Measurements from ENCODE around the gene SNRNP200. TPM values are rescaled to one million over a fixed set of nuclear protein-coding genes. Genes with fewer than 3 reads are reported as not detected.

SNRNP200 gene
- polyA plus RNA-seq, 1 donor from 2014 or later = 79.3 TPM

DNA sequence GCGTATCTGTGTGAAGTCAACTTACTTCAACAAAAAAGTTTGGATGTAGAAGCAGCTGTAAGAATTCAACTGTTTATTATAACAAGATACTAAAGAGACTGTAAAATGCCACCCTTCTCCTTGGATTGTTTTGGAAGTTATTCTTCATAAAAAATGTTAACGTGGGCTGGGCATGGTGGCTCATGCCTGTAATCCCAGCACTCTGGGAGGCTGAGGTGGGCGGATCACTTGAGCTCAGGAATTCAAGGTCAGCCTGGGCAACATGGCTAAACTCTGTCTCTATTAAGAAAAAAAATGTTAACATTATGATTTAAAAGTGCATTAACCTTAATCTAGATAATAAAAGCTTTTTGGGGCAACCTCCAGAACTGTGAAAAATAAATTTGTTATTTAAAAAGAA is 31.6 kb downstream of the SNRNP200 start:
- H3K36me3 Mint-ChIP-seq = peaks cover 6% of the 10 kb centered on the region
- H3K4me1 Mint-ChIP-seq = peaks cover 0 to 1% (median under 1%) of the 10 kb centered on the region in 3 donors
- H3K4me3 Mint-ChIP-seq = no peak overlapping the region
- no peak overlapping the region for H3K27ac Mint-ChIP-seq
- H3K9me3 Mint-ChIP-seq = no peaks in the 10 kb centered on the region
- no peaks in the 10 kb centered on the region for H3K27me3 Mint-ChIP-seq

DNA sequence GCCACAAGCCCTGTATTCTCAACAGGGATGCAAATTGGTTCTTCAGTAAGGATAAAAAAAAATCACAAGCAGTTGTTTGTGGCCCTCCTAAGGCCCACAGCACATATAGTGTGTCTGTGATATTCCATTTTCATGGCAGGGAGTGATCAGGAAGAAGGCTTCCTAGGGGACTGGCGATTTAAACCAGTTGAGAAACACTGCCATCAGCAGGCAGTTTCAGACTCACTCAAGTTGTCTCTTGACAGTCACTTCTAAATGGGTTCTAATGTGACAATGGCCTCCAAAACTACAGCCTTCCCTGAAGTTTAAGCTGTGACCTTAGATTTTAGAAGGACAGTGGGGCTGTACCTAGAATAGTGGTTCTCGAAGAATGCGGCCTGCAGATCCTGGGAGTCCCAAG is 33.4 kb downstream of the SNRNP200 start:
- Mint-ChIP-seq H3K36me3 (peaks cover 2% of the 10 kb centered on the region), H3K9me3 (no peaks in the 10 kb centered on the region), H3K4me3 (peak overlapping the region in 1 of 4 donors; percentile 9), H3K4me1 (peaks cover 0 to 5% (median 4%) of the 10 kb centered on the region in 3 donors), H3K27ac (no peak overlapping the region), H3K27me3 (no peaks in the 10 kb centered on the region)

DNA sequence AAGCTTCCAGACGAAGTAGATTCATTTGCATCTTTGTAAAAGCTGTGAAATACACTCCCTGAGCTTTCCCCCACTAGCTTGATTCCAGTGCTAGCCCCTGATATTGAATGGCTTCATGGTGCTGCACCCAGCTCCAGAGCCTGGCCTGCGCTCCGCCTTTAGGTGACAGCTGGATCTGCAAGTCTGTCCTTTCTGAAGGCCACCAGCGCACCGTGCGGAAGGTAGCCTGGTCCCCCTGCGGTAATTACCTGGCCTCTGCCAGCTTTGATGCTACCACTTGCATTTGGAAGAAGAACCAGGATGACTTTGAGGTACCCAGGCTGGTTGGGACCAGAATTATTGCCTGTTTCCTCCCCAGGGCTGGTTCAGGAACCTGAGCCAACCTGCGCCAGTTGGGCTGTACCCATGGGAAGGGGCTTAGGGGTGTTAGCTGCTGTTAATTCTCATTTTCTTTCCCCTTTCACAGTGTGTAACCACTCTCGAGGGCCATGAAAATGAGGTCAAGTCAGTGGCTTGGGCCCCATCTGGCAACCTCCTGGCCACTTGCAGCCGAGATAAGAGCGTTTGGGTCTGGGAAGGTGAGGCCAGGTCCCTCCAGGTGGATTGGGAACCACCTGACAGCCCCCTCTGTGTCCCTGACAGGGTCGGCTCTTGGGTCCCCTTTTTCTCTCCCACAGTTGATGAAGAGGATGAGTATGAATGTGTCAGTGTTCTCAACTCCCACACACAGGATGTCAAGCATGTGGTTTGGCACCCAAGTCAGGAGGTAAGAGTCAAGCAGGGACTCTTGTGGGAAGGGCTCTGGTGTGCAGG is 38.0 kb downstream of the SNRNP200 start:
- peaks cover 19 to 22% (median 21%) of the 10 kb centered on the region in 3 donors for H3K4me1 Mint-ChIP-seq
- H3K4me3 Mint-ChIP-seq = peak overlapping the region; percentile 34 to 97 (median 68)
- no peaks in the 10 kb centered on the region for H3K27me3 Mint-ChIP-seq
- peak overlapping the region in 2 of 3 donors; percentile 30 to 85 for H3K27ac Mint-ChIP-seq
- H3K9me3 Mint-ChIP-seq = no peaks in the 10 kb centered on the region
- peaks cover 2% of the 10 kb centered on the region for H3K36me3 Mint-ChIP-seq

DNA sequence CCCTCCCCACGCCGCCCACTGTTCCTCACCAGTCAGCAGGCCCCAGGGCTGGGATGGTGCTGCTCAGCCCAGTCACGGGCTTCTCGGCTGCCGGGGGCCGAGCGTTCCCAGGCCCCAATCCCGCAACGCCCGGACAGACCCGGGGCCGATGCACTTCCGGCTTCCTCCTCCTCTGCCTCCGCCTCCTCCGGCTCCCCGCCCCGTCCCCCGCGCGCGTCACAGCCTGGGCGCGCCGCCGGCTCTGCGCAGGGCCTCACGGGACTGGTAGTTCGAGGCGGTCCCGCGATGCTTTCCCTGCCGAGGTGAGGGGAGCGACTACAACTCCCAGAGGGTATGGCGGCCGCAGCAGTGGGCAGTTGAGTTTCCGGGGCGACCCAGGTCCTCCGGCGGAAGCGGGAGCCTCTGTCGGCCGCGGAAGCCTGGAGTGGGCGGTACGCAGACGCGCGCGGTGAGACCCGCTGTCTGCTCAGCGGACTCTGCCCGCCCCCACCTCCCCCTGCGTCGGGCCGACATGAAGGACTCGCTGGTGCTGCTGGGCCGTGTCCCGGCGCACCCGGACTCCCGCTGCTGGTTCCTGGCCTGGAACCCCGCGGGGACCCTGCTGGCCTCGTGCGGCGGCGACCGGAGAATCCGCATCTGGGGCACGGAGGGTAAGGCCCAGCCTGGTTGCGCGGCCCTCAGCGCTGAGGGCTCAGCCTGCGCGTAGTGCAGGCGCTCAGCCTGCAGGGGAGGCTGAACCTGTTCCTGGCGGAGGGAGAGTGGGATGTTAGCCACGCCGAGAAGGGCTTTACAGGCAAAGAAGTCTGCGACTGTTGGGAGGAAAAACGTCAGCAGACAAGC is 39.3 kb downstream of the SNRNP200 start, which contains the start of the genes CIAO1 and TMEM127:
CIAO1 (plus strand) TSS at position 386 of the 840 bp plus-strand sequence; CDS start at position 512, 126 bp downstream.
TMEM127 (minus strand) TSS at position 158 of the 840 bp plus-strand sequence. CDS start 616 bp downstream, outside the sequence.
- no peaks in the 10 kb centered on the region for H3K27me3 Mint-ChIP-seq
- peak within 1 kb of the TSS; percentile 93 to 96 (median 95) for H3K27ac Mint-ChIP-seq
- H3K4me1 Mint-ChIP-seq = peaks cover 19 to 24% (median 21%) of the 10 kb centered on the region in 3 donors
- peaks cover 2% of the 10 kb centered on the region for H3K36me3 Mint-ChIP-seq
- H3K9me3 Mint-ChIP-seq = no peaks in the 10 kb centered on the region
- peak within 1 kb of the TSS; percentile 89 to 97 (median 97) for H3K4me3 Mint-ChIP-seq

DNA sequence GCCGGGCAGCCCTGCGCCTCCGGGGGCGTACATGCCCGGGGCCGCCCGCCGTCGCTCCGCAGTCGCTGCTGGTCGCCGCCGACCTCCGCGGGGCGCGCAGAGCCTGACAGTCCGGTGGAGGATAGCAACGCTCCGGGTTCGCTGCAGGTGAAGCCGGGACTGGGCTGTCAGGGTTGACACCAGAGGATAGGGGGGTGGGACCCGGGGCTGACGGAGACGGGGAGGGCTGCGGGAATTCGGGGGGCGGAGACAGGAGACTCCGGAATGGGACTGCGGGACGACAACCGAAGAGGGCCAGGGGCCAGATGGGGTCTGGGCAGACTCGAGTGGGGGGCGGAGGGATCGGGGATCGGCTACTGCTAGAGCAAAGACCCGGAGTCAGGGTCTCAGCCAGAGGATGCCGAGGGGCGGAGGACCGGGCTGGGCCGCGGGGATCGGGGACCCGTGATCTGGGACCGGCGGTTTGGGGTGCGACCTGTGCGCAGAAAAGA is 40.0 kb downstream of the SNRNP200 start:
- H3K36me3 Mint-ChIP-seq = peaks cover 2% of the 10 kb centered on the region
- no peaks in the 10 kb centered on the region for H3K9me3 Mint-ChIP-seq
- peak overlapping the region; percentile 89 to 97 (median 97) for H3K4me3 Mint-ChIP-seq
- peaks cover 25 to 30% (median 28%) of the 10 kb centered on the region in 3 donors for H3K4me1 Mint-ChIP-seq
- H3K27me3 Mint-ChIP-seq = no peaks in the 10 kb centered on the region
- H3K27ac Mint-ChIP-seq = peak overlapping the region; percentile 80 to 96 (median 93)

DNA sequence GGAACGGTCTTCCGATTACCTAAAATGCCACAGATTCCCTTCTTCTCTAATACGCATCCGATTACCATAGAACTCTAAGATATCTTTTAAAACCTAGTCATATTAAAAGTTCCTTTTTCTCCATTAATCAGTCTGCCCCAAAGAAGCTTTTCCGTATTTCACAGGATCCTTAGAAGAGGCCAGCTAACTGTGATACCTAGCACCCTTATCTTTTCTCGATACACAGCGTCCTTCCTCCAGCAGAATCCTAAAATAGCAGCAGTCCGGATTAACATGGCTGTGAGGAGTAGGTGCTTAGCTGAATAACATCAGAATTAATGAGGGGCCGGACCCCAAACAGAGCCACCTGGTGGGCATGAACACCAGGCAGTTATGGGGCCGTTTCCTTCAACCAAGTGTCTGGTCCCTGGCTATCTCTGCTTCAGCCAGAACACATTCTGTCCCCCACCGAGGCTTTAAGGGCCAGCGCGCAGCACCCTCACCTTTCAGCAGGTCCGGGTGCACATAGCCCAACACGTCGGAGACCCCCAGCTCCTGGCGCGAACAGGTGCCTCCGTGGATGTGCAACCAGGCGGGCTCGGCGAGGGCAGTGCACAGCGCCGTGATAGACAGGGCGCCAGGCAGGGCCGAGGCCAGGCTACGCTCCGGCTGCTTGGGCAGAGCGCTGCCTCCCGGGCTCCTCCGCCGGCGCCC is 40.5 kb downstream of the SNRNP200 start:
- Mint-ChIP-seq H3K9me3 (no peaks in the 10 kb centered on the region), H3K4me3 (peak overlapping the region; percentile 89 to 97 (median 95)), H3K36me3 (peaks cover 2% of the 10 kb centered on the region), H3K27me3 (no peaks in the 10 kb centered on the region), H3K4me1 (peaks cover 28 to 35% (median 34%) of the 10 kb centered on the region in 3 donors), H3K27ac (peak overlapping the region; percentile 93 to 96 (median 95))

DNA sequence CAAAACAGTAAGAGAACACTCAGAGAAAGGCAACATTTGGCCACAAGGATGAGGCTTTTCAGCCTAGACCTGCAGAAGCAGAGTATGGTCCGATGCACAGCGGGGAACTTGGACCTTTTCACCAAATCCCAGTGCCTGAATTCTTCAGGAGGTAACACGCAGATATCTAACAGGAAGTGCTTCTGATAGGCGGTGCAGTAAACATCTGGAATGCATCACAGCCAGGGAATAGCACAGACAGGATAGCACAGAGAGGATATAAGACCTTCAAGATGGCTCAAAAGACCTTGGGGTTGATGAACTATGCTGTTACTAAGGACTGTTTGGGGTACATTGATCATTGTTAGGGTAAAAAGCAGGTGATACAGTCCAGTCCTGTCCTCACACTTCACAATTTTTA is 41.3 kb downstream of the SNRNP200 start:
- H3K9me3 Mint-ChIP-seq = no peaks in the 10 kb centered on the region
- no peaks in the 10 kb centered on the region for H3K27me3 Mint-ChIP-seq
- H3K4me3 Mint-ChIP-seq = peak overlapping the region; percentile 45 to 97 (median 72)
- peaks cover 4% of the 10 kb centered on the region for H3K36me3 Mint-ChIP-seq
- peaks cover 35 to 42% (median 41%) of the 10 kb centered on the region in 3 donors for H3K4me1 Mint-ChIP-seq
- peak overlapping the region in 2 of 3 donors; percentile 62 to 96 for H3K27ac Mint-ChIP-seq

DNA sequence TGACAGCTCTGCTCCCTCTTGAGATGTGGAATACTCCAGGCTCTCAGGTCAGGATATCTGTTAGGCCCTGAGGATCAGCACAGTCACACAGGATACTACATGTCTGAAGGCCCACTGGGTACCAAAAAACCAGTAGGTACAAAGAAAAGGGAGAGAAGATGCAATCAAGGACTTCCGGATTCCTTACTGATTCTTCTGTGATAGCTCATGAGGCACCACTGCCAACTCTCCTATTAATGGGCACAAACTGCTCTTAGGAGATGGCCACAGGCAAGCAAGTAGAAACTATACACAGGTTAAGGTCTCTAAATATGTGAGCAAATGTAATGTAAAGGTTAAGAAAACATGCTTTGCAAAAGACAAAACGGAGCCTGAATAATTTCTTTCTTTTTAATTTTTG is 43.0 kb downstream of the SNRNP200 start:
- peaks cover 2% of the 10 kb centered on the region for H3K36me3 Mint-ChIP-seq
- peaks cover 48 to 54% (median 49%) of the 10 kb centered on the region in 3 donors for H3K4me1 Mint-ChIP-seq
- H3K27me3 Mint-ChIP-seq = no peaks in the 10 kb centered on the region
- H3K4me3 Mint-ChIP-seq = peak overlapping the region in 1 of 4 donors; percentile 27
- H3K27ac Mint-ChIP-seq = peak overlapping the region in 2 of 3 donors; percentile 53 to 69
- H3K9me3 Mint-ChIP-seq = no peaks in the 10 kb centered on the region

DNA sequence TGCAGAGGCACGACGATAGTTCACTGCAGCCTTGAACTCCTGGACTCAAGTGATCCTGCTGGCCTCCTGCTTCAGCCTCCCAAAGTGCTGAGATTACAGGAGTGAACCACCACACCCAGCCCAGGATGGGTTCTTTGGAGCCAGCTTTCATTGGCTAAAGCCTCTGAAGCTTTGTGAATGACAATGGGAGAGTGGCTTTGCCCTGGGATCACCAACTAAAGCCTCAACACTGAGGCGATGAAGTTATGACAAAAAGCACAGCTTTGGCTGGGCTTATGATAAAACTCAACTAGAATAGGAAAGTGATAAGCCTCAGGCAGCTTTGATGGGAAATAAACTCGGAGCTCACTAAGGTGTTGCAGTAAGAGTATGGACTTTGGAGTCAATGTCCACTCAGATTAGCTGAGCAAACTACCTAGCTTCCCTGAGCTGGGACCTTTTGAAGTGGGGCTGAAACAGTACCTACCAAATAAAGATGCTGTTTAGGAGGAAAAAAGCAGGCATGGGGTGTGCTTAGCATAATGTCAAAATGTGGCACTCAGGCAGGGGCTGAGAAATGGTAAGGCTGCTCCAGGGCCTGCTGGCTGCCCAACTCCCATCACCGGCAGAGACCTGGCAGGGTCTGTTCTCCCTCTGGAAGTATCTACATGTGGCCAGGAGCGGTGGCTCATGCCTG is 43.9 kb downstream of the SNRNP200 start:
- Mint-ChIP-seq H3K9me3 (no peaks in the 10 kb centered on the region), H3K27me3 (no peaks in the 10 kb centered on the region), H3K36me3 (peaks cover 4% of the 10 kb centered on the region), H3K4me3 (peak overlapping the region in 1 of 4 donors; percentile 75), H3K4me1 (peaks cover 49 to 56% (median 52%) of the 10 kb centered on the region in 3 donors), H3K27ac (peak overlapping the region in 1 of 3 donors; percentile 88)

DNA sequence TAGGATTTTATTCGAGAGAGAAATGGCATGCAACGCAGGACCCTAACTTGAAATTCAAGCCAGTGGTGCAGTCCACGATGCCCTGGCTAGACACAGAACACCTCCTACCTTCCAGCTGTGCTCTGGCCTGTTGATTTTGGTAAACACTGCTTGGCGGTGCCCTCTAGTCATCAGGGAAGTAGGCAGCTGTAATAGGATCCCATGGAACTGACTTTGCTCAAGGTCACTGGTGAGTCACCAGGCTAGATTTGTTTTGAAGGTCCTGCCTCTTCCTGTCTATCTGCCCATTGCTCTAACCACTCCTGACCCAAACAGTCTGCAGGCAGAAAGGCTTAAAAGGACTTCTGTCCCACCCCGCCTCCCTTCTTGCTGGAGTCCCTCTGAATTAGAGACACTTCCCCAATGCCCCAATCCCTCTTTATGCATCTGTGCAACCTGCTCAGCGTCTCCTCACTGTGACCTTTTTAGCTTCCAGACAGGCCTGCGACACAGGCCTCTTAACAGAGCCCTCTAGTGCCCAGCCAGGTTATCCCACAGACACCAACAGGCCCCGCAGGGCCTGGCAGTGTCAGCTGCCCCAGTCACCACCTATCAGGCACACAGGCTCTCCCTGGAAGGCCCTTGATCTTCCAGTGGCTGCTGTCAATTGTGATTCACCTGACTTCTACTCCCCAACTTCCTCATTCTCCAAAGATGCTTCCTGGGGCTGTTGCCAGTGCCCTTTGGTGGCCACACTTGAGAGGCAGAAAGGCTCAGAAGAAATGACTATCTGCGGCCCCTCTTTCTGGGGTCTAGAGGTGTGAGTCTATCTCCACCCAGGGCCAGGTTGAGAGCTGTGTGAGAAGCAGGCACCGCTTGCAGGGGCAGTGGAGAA is 44.7 kb downstream of the SNRNP200 start:
- no peaks in the 10 kb centered on the region for H3K27me3 Mint-ChIP-seq
- peaks cover 4% of the 10 kb centered on the region for H3K36me3 Mint-ChIP-seq
- H3K9me3 Mint-ChIP-seq = no peaks in the 10 kb centered on the region
- H3K4me3 Mint-ChIP-seq = peak overlapping the region; percentile 26 to 87 (median 79)
- H3K27ac Mint-ChIP-seq = peak overlapping the region; percentile 88 to 92 (median 90)
- H3K4me1 Mint-ChIP-seq = peaks cover 49 to 54% (median 51%) of the 10 kb centered on the region in 3 donors

DNA sequence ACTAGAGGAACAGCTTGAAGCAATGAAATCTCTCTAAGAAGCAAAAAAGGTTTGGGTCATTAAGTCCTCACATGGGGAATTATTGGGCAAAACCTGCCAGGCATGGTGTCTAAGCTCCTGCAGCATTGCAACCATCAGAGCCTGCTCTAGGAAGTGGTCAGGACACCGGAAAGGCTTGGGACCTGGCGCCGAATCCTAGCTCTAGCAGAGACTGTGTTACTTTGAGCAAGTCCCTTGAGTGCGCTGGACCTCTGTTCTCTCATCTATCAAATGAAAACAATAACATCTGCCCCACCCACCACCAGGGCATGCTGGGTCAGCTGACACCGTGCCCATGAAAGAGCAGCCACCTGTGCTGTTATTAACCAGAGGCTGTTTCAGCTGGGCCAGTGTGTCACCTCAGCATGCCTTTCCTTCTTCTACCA is 45.8 kb downstream of the SNRNP200 start:
- H3K27me3 Mint-ChIP-seq = no peaks in the 10 kb centered on the region
- H3K36me3 Mint-ChIP-seq = peaks cover 4% of the 10 kb centered on the region
- H3K4me3 Mint-ChIP-seq = peak overlapping the region; percentile 21 to 79 (median 56)
- peak overlapping the region; percentile 88 to 92 (median 90) for H3K27ac Mint-ChIP-seq
- H3K4me1 Mint-ChIP-seq = peaks cover 50 to 54% (median 52%) of the 10 kb centered on the region in 3 donors
- H3K9me3 Mint-ChIP-seq = no peaks in the 10 kb centered on the region

DNA sequence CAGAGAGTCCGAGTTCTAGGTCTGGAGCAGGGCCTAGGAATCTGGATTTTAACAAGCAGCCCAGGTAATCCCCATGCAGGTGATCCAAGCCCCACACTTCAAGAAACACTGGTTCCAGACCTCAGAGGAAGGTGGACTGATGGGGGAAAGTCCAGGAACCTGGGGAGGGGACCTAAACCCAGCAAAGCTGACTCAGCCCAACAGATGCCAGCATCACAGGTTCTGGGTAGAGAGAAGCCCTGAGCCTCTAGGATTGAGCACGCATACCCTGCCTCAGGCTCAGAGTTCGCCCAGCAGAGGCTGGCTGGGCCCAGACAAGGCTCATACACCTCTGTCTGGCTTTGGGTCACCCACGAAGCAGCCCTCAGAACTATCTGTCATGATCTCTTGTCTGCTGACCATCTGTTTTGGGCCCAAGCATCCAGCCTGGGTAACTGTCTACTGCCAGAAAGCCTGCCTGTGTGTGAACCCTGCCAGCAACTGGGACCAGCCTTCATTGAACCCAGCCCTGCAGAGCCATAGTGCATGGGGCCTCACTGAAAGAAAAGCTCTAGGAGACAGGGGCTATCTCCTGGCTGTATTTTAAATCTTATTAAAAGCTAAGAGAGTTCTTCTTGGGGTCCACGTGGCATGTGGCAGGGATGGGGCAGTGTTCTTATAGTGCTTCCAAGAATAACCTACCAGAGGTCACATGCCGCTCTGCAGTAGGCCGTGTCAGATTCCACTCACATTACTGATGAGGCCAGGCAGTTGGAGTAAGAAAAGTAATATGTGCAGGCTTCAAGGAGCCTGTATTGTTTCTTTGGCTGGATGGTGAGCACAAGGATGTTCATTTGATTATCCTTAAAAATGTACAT is 47.0 kb downstream of the SNRNP200 start:
- Mint-ChIP-seq H3K27ac (peak overlapping the region; percentile 53 to 92 (median 88)), H3K36me3 (peaks cover 10% of the 10 kb centered on the region), H3K4me3 (peak overlapping the region in 2 of 4 donors; percentile 29 to 45), H3K4me1 (peaks cover 40 to 44% (median 43%) of the 10 kb centered on the region in 3 donors), H3K9me3 (no peaks in the 10 kb centered on the region), H3K27me3 (no peaks in the 10 kb centered on the region)

Data from IgD-negative memory B cell (primary cell).